K562 (cell line): ENCODE measurements around the gene PPP1R13B. TPM values are rescaled to one million over a fixed set of nuclear protein-coding genes. Genes with fewer than 3 reads are reported as not detected.
A peak's percentile ranks its signal among the peaks of the same experiment; 100 is the strongest.

Source experiments
- EGR1 ChIP-seq: fragments of 450-650 bp; conservative IDR thresholded peaks from 2 replicates; pipeline ENCODE4 v1.6.1; 2017; ENCODE audit warnings: mild to moderate bottlenecking
- EP400 ChIP-seq: fragments of 450-650 bp; IDR thresholded peaks from 2 replicates; pipeline ENCODE4 v1.6.1; 2017; ENCODE audit warnings: antibody characterized with exemption, mild to moderate bottlenecking, moderate library complexity
- FOS ChIP-seq: IDR thresholded peaks from 3 replicates; pipeline ENCODE4 v1.6.1; 2011; ENCODE audit not compliant: insufficient read length; ENCODE audit errors: extremely low read depth
- NFE2L1 ChIP-seq: fragments of 450-650 bp; IDR thresholded peaks from 2 replicates; pipeline ENCODE4 v1.6.1; 2016; ENCODE audit warnings: missing genetic modification characterization, low read depth, mild to moderate bottlenecking, missing compliant biosample characterization, moderate library complexity, borderline replicate concordance
- NRF1 ChIP-seq, 2 experiments: fragments of 450-650 bp; IDR thresholded peaks in 1 of 2; conservative IDR thresholded peaks in 1 of 2; 2 replicates each; pipeline ENCODE4 v1.6.1; 2014; ENCODE audit warnings: mild to moderate bottlenecking in 2 of 2
- PRPF4 ChIP-seq: fragments of 200-400 bp; formaldehyde crosslinking; IDR thresholded peaks from one replicate; pipeline ENCODE4 v1.6.1; 2017; ENCODE audit warnings: low read length, low read depth, mild to moderate bottlenecking; ENCODE audit not compliant: insufficient read depth, poor library complexity, severe bottlenecking
- TCF7 ChIP-seq: sonication (generic); IDR thresholded peaks from 2 replicates; pipeline ENCODE4 v1.6.1; 2016; ENCODE audit warnings: antibody characterized with exemption, borderline replicate concordance
- ZNF445 ChIP-seq: fragments of 250-450 bp; sonication (Bioruptor Pico); IDR thresholded peaks from 2 replicates; pipeline ENCODE4 v1.4.0; 2020; ENCODE audit warnings: low read depth, mild to moderate bottlenecking, moderate library complexity
- ZNF57 ChIP-seq: fragments of 450-650 bp; formaldehyde crosslinking; IDR thresholded peaks from 2 replicates; pipeline ENCODE4 v1.4.0; 2020; ENCODE audit warnings: mild to moderate bottlenecking, moderate library complexity
- polyA plus RNA-seq, 8 experiments: library from polyadenylated mRNA; depleted of rRNA in 4 of 8; stranded (reverse) in 5 of 8; unstranded in 3 of 8; fragments of >200 nt; fragmentation: Nextera tagmentation in 2 of 8; fragmentation: Illumina TruSeq in 1 of 8; extraction: Ambion mirVana in 2 of 8; extraction: Trizol in 1 of 8; gene quantifications; 2 replicates each; pipeline versions ENCODE4 v1.2.1 to v1.2.3, GENCODE V29; 2011 to 2014; ENCODE audit warnings: inconsistent platforms in 1 of 8, missing spikeins in 1 of 8
- total RNA-seq, 7 experiments: library from RNA; depleted of rRNA in 6 of 7; stranded (reverse); fragments of >200 nt in 6 of 7; fragmentation: Illumina TruSeq in 2 of 7; extraction: Trizol in 2 of 7; gene quantifications; 2 replicates each; pipeline versions ENCODE4 v1.2.1 to v1.2.3, GENCODE V29; 2011 to 2021; ENCODE audit warnings: low replicate concordance in 1 of 7
- TF ChIP-seq, protein P1 (sequence below): fragments of 450-650 bp; IDR thresholded peaks from 2 replicates; pipeline ENCODE4 v1.6.1; 2016; ENCODE audit warnings: mild to moderate bottlenecking, moderate library complexity
- TF ChIP-seq, protein P2 (sequence below): fragments of 250-450 bp; sonication (Bioruptor Pico); IDR thresholded peaks from 2 replicates; pipeline ENCODE4 v1.4.0; 2020; ENCODE audit warnings: mild to moderate bottlenecking, moderate library complexity

Gene PPP1R13B
- total and polyA plus RNA-seq, 9 of the 15 experiments (the other 6 are each of a cell fraction or from before 2014, with no cell fraction given): 0.03 to 1.7 (median 0.15) TPM

DNA sequence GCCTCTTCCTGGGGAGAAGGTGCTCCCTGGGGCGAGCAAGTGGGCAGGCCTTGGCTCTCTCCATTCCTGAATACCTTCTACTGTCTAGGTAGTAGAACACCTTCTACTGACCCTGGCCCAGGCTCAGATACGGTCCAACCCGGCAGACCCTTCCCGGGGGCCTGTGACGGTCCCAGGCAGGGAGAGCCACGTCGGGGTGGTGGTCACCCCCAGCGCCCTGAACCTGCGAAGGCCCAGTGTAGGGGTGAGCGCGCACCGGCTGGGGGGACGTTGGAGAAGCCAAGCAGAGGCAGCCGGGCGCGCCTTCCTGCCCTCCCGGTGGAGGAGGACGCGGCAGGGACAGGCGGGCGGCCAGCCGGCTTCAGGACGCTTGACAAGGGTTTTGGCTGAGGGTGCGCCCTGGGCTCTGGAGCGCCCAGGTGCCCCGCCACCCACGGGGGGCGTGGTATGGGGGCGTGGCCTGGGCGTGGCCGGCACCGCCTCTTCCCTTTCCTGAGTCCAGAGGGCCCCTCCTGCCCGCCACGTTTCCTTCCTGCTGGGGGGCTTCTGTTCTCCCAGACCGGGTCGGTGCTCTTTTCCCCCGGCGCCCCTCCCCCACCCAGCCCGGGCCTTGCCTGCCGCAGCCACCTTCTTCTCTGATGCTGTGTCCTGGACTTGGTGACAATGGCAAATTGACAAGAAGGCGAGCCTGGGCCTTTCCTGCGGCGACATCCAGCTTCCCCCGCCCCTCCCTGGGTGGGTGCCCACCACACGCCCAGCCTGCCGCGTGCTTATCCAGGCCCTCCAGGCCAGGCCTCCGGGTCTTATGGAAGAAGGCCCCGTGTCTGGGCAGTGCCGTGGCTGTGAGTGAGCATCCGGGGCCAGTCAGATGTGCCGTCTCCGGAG, 24.5 kb upstream of the PPP1R13B start (continued):
- TF ChIP-seq, protein P1, sequence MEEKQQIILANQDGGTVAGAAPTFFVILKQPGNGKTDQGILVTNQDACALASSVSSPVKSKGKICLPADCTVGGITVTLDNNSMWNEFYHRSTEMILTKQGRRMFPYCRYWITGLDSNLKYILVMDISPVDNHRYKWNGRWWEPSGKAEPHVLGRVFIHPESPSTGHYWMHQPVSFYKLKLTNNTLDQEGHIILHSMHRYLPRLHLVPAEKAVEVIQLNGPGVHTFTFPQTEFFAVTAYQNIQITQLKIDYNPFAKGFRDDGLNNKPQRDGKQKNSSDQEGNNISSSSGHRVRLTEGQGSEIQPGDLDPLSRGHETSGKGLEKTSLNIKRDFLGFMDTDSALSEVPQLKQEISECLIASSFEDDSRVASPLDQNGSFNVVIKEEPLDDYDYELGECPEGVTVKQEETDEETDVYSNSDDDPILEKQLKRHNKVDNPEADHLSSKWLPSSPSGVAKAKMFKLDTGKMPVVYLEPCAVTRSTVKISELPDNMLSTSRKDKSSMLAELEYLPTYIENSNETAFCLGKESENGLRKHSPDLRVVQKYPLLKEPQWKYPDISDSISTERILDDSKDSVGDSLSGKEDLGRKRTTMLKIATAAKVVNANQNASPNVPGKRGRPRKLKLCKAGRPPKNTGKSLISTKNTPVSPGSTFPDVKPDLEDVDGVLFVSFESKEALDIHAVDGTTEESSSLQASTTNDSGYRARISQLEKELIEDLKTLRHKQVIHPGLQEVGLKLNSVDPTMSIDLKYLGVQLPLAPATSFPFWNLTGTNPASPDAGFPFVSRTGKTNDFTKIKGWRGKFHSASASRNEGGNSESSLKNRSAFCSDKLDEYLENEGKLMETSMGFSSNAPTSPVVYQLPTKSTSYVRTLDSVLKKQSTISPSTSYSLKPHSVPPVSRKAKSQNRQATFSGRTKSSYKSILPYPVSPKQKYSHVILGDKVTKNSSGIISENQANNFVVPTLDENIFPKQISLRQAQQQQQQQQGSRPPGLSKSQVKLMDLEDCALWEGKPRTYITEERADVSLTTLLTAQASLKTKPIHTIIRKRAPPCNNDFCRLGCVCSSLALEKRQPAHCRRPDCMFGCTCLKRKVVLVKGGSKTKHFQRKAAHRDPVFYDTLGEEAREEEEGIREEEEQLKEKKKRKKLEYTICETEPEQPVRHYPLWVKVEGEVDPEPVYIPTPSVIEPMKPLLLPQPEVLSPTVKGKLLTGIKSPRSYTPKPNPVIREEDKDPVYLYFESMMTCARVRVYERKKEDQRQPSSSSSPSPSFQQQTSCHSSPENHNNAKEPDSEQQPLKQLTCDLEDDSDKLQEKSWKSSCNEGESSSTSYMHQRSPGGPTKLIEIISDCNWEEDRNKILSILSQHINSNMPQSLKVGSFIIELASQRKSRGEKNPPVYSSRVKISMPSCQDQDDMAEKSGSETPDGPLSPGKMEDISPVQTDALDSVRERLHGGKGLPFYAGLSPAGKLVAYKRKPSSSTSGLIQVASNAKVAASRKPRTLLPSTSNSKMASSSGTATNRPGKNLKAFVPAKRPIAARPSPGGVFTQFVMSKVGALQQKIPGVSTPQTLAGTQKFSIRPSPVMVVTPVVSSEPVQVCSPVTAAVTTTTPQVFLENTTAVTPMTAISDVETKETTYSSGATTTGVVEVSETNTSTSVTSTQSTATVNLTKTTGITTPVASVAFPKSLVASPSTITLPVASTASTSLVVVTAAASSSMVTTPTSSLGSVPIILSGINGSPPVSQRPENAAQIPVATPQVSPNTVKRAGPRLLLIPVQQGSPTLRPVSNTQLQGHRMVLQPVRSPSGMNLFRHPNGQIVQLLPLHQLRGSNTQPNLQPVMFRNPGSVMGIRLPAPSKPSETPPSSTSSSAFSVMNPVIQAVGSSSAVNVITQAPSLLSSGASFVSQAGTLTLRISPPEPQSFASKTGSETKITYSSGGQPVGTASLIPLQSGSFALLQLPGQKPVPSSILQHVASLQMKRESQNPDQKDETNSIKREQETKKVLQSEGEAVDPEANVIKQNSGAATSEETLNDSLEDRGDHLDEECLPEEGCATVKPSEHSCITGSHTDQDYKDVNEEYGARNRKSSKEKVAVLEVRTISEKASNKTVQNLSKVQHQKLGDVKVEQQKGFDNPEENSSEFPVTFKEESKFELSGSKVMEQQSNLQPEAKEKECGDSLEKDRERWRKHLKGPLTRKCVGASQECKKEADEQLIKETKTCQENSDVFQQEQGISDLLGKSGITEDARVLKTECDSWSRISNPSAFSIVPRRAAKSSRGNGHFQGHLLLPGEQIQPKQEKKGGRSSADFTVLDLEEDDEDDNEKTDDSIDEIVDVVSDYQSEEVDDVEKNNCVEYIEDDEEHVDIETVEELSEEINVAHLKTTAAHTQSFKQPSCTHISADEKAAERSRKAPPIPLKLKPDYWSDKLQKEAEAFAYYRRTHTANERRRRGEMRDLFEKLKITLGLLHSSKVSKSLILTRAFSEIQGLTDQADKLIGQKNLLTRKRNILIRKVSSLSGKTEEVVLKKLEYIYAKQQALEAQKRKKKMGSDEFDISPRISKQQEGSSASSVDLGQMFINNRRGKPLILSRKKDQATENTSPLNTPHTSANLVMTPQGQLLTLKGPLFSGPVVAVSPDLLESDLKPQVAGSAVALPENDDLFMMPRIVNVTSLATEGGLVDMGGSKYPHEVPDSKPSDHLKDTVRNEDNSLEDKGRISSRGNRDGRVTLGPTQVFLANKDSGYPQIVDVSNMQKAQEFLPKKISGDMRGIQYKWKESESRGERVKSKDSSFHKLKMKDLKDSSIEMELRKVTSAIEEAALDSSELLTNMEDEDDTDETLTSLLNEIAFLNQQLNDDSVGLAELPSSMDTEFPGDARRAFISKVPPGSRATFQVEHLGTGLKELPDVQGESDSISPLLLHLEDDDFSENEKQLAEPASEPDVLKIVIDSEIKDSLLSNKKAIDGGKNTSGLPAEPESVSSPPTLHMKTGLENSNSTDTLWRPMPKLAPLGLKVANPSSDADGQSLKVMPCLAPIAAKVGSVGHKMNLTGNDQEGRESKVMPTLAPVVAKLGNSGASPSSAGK: peak; percentile 40; the same call in 1 of the 2 replicates
- no peak for TF ChIP-seq TCF7
- TF ChIP-seq ZNF445 (CRISPR knock-in tag): no peak
- TF ChIP-seq FOS: no peak
- TF ChIP-seq EGR1: peak; percentile 64
- TF ChIP-seq NFE2L1: no peak
- no peak for TF ChIP-seq ZNF57 (CRISPR knock-in tag)
- TF ChIP-seq, protein P2, sequence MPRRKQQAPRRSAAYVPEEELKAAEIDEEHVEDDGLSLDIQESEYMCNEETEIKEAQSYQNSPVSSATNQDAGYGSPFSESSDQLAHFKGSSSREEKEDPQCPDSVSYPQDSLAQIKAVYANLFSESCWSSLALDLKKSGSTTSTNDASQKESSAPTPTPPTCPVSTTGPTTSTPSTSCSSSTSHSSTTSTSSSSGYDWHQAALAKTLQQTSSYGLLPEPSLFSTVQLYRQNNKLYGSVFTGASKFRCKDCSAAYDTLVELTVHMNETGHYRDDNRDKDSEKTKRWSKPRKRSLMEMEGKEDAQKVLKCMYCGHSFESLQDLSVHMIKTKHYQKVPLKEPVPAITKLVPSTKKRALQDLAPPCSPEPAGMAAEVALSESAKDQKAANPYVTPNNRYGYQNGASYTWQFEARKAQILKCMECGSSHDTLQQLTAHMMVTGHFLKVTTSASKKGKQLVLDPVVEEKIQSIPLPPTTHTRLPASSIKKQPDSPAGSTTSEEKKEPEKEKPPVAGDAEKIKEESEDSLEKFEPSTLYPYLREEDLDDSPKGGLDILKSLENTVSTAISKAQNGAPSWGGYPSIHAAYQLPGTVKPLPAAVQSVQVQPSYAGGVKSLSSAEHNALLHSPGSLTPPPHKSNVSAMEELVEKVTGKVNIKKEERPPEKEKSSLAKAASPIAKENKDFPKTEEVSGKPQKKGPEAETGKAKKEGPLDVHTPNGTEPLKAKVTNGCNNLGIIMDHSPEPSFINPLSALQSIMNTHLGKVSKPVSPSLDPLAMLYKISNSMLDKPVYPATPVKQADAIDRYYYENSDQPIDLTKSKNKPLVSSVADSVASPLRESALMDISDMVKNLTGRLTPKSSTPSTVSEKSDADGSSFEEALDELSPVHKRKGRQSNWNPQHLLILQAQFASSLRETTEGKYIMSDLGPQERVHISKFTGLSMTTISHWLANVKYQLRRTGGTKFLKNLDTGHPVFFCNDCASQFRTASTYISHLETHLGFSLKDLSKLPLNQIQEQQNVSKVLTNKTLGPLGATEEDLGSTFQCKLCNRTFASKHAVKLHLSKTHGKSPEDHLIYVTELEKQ (CRISPR knock-in tag): no peak
- 0 out of 2 replicates have a peak, but pooled peaks have one; percentile 8 for TF ChIP-seq EP400
- peak in 1 of 2 experiments; percentile 23; a peak in 1 of 4 replicates for TF ChIP-seq NRF1 (conservative IDR thresholded peaks at IDR 0.05 in 1 of 2, IDR thresholded peaks at IDR 0.05 in 1 of 2)
- no peak for TF ChIP-seq PRPF4
